ENCODE results near the gene PTCH1.

DNA sequence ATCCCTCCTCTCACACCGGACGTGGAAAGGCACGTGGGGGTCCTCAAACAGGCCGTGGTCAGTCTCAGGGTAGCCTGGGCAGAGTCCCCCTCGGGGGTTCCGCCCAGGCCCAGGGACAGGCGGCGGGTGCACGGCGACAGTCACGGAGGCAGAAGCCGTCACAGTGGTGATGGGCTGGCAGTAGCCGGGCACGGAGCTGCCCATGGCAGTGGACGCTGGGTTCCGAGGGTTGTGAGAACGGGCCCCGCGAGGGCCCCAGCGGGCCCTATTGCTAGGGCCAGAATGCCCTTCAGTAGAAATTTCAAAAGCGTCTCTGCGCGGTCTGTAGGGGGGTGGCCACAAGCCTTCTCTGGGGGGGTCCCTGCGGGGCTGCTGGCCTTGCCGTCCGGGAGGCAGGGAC lies 69.8 kb downstream of the PTCH1 start:
- TF ChIP-seq EZH2 (IDR thresholded peaks at IDR 0.05): no peak
- no peak for TF ChIP-seq POLR2AphosphoS5 (IDR thresholded peaks at IDR 0.05; ENCODE audit: borderline replicate concordance, low read depth, low read length)
- TF ChIP-seq FOXP2 (optimal IDR thresholded peaks at IDR 0.05; ENCODE audit: control extremely low read depth, extremely low read length, insufficient read depth): no peak
